Aorta (tissue), 5 donors: ENCODE results near the gene CRKL. TPM values are rescaled to one million over a fixed set of nuclear protein-coding genes. Genes with fewer than 3 reads are reported as not detected.

Experiments
- ATAC-seq: fragments of 200-7000 bp; cut with Tn5 transposase; one replicate; pipeline ENCODE4 v1.9.1; 2022; ENCODE audit warnings: moderate library complexity; ENCODE audit not compliant: low FRiP score
- DNase-seq, 2 donors: peaks; one replicate each; pipeline ENCODE4 v3.0.0-alpha.2; 2020
- H3K27ac ChIP-seq, 2 donors: one replicate each; pipeline ENCODE4 v1.5.1; 2013; ENCODE audit warnings: low read length in 2 of 2, mild to moderate bottlenecking in 2 of 2, moderate library complexity in 2 of 2, control low read depth in 1 of 2, inconsistent platforms in 1 of 2, low read depth in 1 of 2
- H3K27me3 ChIP-seq, 2 donors: one replicate each; pipeline ENCODE4 v1.6.1; 2013; ENCODE audit warnings: control low read depth in 1 of 2, low read length in 1 of 2, mild to moderate bottlenecking in 1 of 2, moderate library complexity in 1 of 2; ENCODE audit not compliant: insufficient read depth in 2 of 2, control insufficient read depth in 1 of 2
- H3K36me3 ChIP-seq, 2 donors: one replicate each; pipeline ENCODE4 v1.6.1; 2013; ENCODE audit warnings: control low read depth in 1 of 2, low read length in 1 of 2, mild to moderate bottlenecking in 1 of 2; ENCODE audit not compliant: insufficient read depth in 2 of 2, control insufficient read depth in 1 of 2
- H3K4me1 ChIP-seq, 2 donors: one replicate each; pipeline ENCODE4 v1.6.1; 2013; ENCODE audit warnings: low read length in 2 of 2, control low read depth in 1 of 2, mild to moderate bottlenecking in 1 of 2, moderate library complexity in 1 of 2; ENCODE audit not compliant: insufficient read depth in 2 of 2, control insufficient read depth in 1 of 2
- H3K4me3 ChIP-seq, 2 donors: one replicate each; pipeline ENCODE4 v1.5.1; 2013; ENCODE audit warnings: low read length in 2 of 2, control low read depth in 1 of 2, mild to moderate bottlenecking in 1 of 2
- H3K9me3 ChIP-seq: one replicate; pipeline ENCODE4 v1.6.1; 2013; ENCODE audit warnings: mild to moderate bottlenecking, low read length; ENCODE audit not compliant: control insufficient read depth
- WGBS, 2 donors: extraction: QIAGEN DNeasy Blood & Tissue Kit; methylation state at CpG; one replicate each; pipeline ENCODE4 v1.1.7; 2013; 5-methylcytosine and 5-hydroxymethylcytosine counted together
- intact Hi-C, 2 donors: fragments of 100-400 bp; cut with DNase I; formaldehyde crosslinking; loops; one replicate each; pipeline versions ENCODE4 v1.14.2 to v1.15.0; 2022
- polyA plus RNA-seq, 2 donors: library from polyadenylated mRNA; stranded (reverse); fragments of 200-250 nt; gene quantifications; one replicate each; pipeline ENCODE4 v1.2.3, GENCODE V29; 2013
- total RNA-seq, 2 donors: library from RNA; stranded (reverse); fragmentation: NEBNext Ultra II Directional; extraction: Animal tissue kit (Norgen Biotek cat#: 25700); gene quantifications; one replicate each; pipeline ENCODE4 v1.2.1, GENCODE V29; 2021
- donor health status: healthy with polysubstance abuse.
- donor health status: Bipolar disorder and iron deficiency.
- donor health status: DM: no; HTN: no; CAD: no.
- donor health status: DM: no; HTN: no; CAD: no.
- donor health status: DM: yes; HTN: yes; CAD: no.

The CRKL gene
- total and polyA plus RNA-seq, 4 donors, result 9.5 to 45.9 (median 25.3) TPM

GRCh38 chr22:20943104-20943933 is 26.1 kb downstream of the CRKL start:
- Histone ChIP-seq H3K9me3 (no peaks in the 10 kb centered on the region), H3K4me1 (peaks cover 3 to 8% of the 10 kb centered on the region in 2 donors), H3K4me3 (no peak overlapping the region), H3K36me3 (peaks cover 0 to 3% of the 10 kb centered on the region in 2 donors), H3K27ac (no peak overlapping the region), H3K27me3 (no peaks in the 10 kb centered on the region)
- no peak for ATAC-seq
- peak in 1 of 2 donors; percentile 23 for DNase-seq
- WGBS, 2 donors, result 94 to 96% methylated on average over 8 of the region's 8 CpGs
- intact Hi-C loops, result no loop called here

- Histone ChIP-seq H3K4me3 (no peak overlapping the region), H3K9me3 (no peaks in the 10 kb centered on the region), H3K4me1 (peaks cover 3 to 8% of the 10 kb centered on the region in 2 donors), H3K27me3 (no peaks in the 10 kb centered on the region), H3K36me3 (peaks cover 0 to 3% of the 10 kb centered on the region in 2 donors), H3K27ac (no peak overlapping the region)
- intact Hi-C loops, result no loop called here
- 6 to 11% methylated on average over 1 of the region's 1 CpG for WGBS, 2 donors
- DNase-seq (no peak), ATAC-seq (no peak)
These were observed 26.8 kb downstream of the CRKL start for GRCh38 chr22:20944042-20944441.

GRCh38 chr22:20945578-20945934 is 28.3 kb downstream of the CRKL start:
- DNase-seq (peak in 1 of 2 donors; percentile 12), ATAC-seq (no peak)
- no peak overlapping the region for H3K4me3 ChIP-seq
- no peaks in the 10 kb centered on the region for H3K9me3 ChIP-seq
- no peak overlapping the region for H3K27ac ChIP-seq
- H3K36me3 ChIP-seq, result peaks cover 0 to 6% of the 10 kb centered on the region in 2 donors
- H3K27me3 ChIP-seq, result no peaks in the 10 kb centered on the region
- intact Hi-C loops, result no loop called here
- WGBS, 2 donors, result 83 to 86% methylated on average over 2 of the region's 2 CpGs
- H3K4me1 ChIP-seq, result peaks cover 3 to 4% of the 10 kb centered on the region in 2 donors

- DNase-seq (peak in 1 of 2 donors; percentile 34), ATAC-seq (no peak)
- no peaks in the 10 kb centered on the region for H3K27me3 ChIP-seq
- H3K36me3 ChIP-seq, result peaks cover 0 to 5% of the 10 kb centered on the region in 2 donors
- 51 to 54% methylated on average over 7 of the region's 7 CpGs for WGBS, 2 donors
- H3K9me3 ChIP-seq, result no peaks in the 10 kb centered on the region
- intact Hi-C loops, result no loop called here
- peaks cover 0 to 3% of the 10 kb centered on the region in 2 donors for H3K4me1 ChIP-seq
- H3K27ac ChIP-seq, result no peak overlapping the region
- no peak overlapping the region for H3K4me3 ChIP-seq
These were observed 29.1 kb downstream of the CRKL start for GRCh38 chr22:20946080-20946986.

- DNase-seq (no peak), ATAC-seq (no peak)
- no peak overlapping the region for H3K4me3 ChIP-seq
- intact Hi-C loops, result no loop called here
- H3K27me3 ChIP-seq, result no peaks in the 10 kb centered on the region
- peaks cover 0 to 5% of the 10 kb centered on the region in 2 donors for H3K36me3 ChIP-seq
- H3K4me1 ChIP-seq, result peaks cover 0 to 3% of the 10 kb centered on the region in 2 donors
- H3K9me3 ChIP-seq, result no peaks in the 10 kb centered on the region
- H3K27ac ChIP-seq, result no peak overlapping the region
- 98 to 100% methylated on average over 1 of the region's 1 CpG for WGBS, 2 donors
These were observed 29.8 kb downstream of the CRKL start for GRCh38 chr22:20946991-20947390.

GRCh38 chr22:20948450-20948849 is 31.2 kb downstream of the CRKL start:
- intact Hi-C loops, result no loop called here
- no peak overlapping the region for H3K27ac ChIP-seq

GRCh38 chr22:20948989-20949388 is 31.8 kb downstream of the CRKL start:
- Histone ChIP-seq H3K36me3 (peaks cover 0 to 5% of the 10 kb centered on the region in 2 donors), H3K4me1 (peaks cover 0 to 3% of the 10 kb centered on the region in 2 donors), H3K27ac (no peak overlapping the region), H3K27me3 (no peaks in the 10 kb centered on the region), H3K4me3 (no peak overlapping the region), H3K9me3 (no peaks in the 10 kb centered on the region)
- ATAC-seq, result no peak
- DNase-seq, result peak in 1 of 2 donors; percentile 14
- intact Hi-C loops, result no loop called here
- WGBS, 2 donors, result 85 to 89% methylated on average over 5 of the region's 5 CpGs

More at GRCh38 chr22:20948450-20948849, 31.2 kb downstream of the CRKL start:
- H3K36me3 ChIP-seq, result peaks cover 0 to 5% of the 10 kb centered on the region in 2 donors
- no peak for ATAC-seq
- no peak overlapping the region for H3K4me3 ChIP-seq
- peaks cover 0 to 3% of the 10 kb centered on the region in 2 donors for H3K4me1 ChIP-seq
- 88 to 89% methylated on average over 5 of the region's 5 CpGs for WGBS, 2 donors
- DNase-seq, result no peak
- no peaks in the 10 kb centered on the region for H3K27me3 ChIP-seq
- no peaks in the 10 kb centered on the region for H3K9me3 ChIP-seq

GRCh38 chr22:20949698-20950183 is 32.5 kb downstream of the CRKL start:
- ATAC-seq, result no peak
- intact Hi-C loops, result no loop called here
- H3K4me3 ChIP-seq, result no peak overlapping the region
- H3K36me3 ChIP-seq, result peaks cover 0 to 5% of the 10 kb centered on the region in 2 donors
- no peak overlapping the region for H3K27ac ChIP-seq
- H3K27me3 ChIP-seq, result no peaks in the 10 kb centered on the region
- H3K4me1 ChIP-seq, result peaks cover 0 to 3% of the 10 kb centered on the region in 2 donors
- 82 to 87% methylated on average over 13 of the region's 13 CpGs for WGBS, 2 donors
- peak in 1 of 2 donors; percentile 19 for DNase-seq
- no peaks in the 10 kb centered on the region for H3K9me3 ChIP-seq
